ENCODE measurements around the gene OXSR1. TPM values are rescaled to one million over a fixed set of nuclear protein-coding genes. Genes with fewer than 3 reads are reported as not detected.

Gene OXSR1
- total and polyA plus RNA-seq, 4 donors = 4.3 to 24.7 (median 12.2) TPM

DNA sequence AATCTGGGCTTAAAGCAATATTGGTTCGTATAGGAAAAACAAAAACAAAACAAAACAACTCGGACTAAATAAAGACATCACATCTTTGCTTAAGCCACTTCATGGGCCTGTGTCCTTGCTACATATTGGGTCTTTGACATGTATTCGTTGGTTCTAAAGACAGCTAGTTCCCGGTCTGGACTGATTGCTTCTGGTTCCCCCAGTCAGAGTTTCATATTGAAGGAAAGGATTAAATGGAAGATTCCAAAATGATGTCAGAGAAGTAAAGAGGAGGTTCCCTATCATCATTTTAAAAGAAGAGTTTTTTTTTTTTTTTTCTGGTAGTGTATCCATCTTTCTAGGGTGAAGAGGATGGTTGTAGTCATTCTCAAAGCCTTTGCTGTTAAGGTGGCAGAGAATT is 2.3 kb downstream of the OXSR1 start:
- no peak overlapping the region for H3K27ac ChIP-seq (ENCODE audit: low read depth in 1 of 2, low read length in 2 of 2)
- WGBS = 92% methylated on average over 4 of the region's 4 CpGs
- no peaks in the 10 kb centered on the region for H3K9me3 ChIP-seq (ENCODE audit: control insufficient read depth in 4 of 4, low read length in 3 of 4)
- no peaks in the 10 kb centered on the region for H3K27me3 ChIP-seq (ENCODE audit: control insufficient read depth in 4 of 4, insufficient read depth in 4 of 4, low read length in 3 of 4)
- H3K36me3 ChIP-seq (ENCODE audit: control insufficient read depth in 4 of 4, insufficient read depth in 3 of 4, low read depth in 1 of 4, low read length in 3 of 4) = no peaks in the 10 kb centered on the region
- H3K4me3 ChIP-seq (ENCODE audit: low read depth in 1 of 3, low read length in 3 of 3) = no peak overlapping the region
- peaks cover 2 to 11% (median 9%) of the 10 kb centered on the region in 4 donors for H3K4me1 ChIP-seq (ENCODE audit: control insufficient read depth in 4 of 4, insufficient read depth in 4 of 4, low read length in 3 of 4)
- DNase-seq (ENCODE audit: low spot score) = no peak
- H3K9ac ChIP-seq (ENCODE audit: low read depth in 1 of 2, low read length in 2 of 2) = no peak overlapping the region
- TF ChIP-seq FOXA1 (IDR thresholded peaks at IDR 0.05) = no peak
- TF ChIP-seq RXRA (IDR thresholded peaks at IDR 0.05) = no peak
- no peak for TF ChIP-seq RAD21 (IDR thresholded peaks at IDR 0.05)
- TF ChIP-seq SP1 (IDR thresholded peaks at IDR 0.05) = no peak
- TF ChIP-seq TAF1 (conservative IDR thresholded peaks at IDR 0.05) = no peak
- TF ChIP-seq, protein P1, sequence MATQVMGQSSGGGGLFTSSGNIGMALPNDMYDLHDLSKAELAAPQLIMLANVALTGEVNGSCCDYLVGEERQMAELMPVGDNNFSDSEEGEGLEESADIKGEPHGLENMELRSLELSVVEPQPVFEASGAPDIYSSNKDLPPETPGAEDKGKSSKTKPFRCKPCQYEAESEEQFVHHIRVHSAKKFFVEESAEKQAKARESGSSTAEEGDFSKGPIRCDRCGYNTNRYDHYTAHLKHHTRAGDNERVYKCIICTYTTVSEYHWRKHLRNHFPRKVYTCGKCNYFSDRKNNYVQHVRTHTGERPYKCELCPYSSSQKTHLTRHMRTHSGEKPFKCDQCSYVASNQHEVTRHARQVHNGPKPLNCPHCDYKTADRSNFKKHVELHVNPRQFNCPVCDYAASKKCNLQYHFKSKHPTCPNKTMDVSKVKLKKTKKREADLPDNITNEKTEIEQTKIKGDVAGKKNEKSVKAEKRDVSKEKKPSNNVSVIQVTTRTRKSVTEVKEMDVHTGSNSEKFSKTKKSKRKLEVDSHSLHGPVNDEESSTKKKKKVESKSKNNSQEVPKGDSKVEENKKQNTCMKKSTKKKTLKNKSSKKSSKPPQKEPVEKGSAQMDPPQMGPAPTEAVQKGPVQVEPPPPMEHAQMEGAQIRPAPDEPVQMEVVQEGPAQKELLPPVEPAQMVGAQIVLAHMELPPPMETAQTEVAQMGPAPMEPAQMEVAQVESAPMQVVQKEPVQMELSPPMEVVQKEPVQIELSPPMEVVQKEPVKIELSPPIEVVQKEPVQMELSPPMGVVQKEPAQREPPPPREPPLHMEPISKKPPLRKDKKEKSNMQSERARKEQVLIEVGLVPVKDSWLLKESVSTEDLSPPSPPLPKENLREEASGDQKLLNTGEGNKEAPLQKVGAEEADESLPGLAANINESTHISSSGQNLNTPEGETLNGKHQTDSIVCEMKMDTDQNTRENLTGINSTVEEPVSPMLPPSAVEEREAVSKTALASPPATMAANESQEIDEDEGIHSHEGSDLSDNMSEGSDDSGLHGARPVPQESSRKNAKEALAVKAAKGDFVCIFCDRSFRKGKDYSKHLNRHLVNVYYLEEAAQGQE (IDR thresholded peaks at IDR 0.05) = no peak
- no peak for TF ChIP-seq HNF4G (IDR thresholded peaks at IDR 0.05)
- TF ChIP-seq NR2F2 (IDR thresholded peaks at IDR 0.05) = no peak
- TF ChIP-seq, protein P2, sequence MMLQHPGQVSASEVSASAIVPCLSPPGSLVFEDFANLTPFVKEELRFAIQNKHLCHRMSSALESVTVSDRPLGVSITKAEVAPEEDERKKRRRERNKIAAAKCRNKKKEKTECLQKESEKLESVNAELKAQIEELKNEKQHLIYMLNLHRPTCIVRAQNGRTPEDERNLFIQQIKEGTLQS (IDR thresholded peaks at IDR 0.05) = no peak
- no peak for TF ChIP-seq YY1 (IDR thresholded peaks at IDR 0.05)
- no peak for TF ChIP-seq FOXA2 (IDR thresholded peaks at IDR 0.05)
- TF ChIP-seq, protein P3, sequence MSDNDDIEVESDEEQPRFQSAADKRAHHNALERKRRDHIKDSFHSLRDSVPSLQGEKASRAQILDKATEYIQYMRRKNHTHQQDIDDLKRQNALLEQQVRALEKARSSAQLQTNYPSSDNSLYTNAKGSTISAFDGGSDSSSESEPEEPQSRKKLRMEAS (IDR thresholded peaks at IDR 0.05) = no peak
- no peak for TF ChIP-seq JUND (IDR thresholded peaks at IDR 0.05)
- TF ChIP-seq HNF4A (conservative IDR thresholded peaks at IDR 0.05) = no peak
- TF ChIP-seq, protein P4, sequence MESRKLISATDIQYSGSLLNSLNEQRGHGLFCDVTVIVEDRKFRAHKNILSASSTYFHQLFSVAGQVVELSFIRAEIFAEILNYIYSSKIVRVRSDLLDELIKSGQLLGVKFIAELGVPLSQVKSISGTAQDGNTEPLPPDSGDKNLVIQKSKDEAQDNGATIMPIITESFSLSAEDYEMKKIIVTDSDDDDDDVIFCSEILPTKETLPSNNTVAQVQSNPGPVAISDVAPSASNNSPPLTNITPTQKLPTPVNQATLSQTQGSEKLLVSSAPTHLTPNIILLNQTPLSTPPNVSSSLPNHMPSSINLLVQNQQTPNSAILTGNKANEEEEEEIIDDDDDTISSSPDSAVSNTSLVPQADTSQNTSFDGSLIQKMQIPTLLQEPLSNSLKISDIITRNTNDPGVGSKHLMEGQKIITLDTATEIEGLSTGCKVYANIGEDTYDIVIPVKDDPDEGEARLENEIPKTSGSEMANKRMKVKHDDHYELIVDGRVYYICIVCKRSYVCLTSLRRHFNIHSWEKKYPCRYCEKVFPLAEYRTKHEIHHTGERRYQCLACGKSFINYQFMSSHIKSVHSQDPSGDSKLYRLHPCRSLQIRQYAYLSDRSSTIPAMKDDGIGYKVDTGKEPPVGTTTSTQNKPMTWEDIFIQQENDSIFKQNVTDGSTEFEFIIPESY (IDR thresholded peaks at IDR 0.05) = no peak
- TF ChIP-seq EGR1 (IDR thresholded peaks at IDR 0.05; ENCODE audit: low read depth in 2 of 2) = no peak
- TF ChIP-seq, protein P5, sequence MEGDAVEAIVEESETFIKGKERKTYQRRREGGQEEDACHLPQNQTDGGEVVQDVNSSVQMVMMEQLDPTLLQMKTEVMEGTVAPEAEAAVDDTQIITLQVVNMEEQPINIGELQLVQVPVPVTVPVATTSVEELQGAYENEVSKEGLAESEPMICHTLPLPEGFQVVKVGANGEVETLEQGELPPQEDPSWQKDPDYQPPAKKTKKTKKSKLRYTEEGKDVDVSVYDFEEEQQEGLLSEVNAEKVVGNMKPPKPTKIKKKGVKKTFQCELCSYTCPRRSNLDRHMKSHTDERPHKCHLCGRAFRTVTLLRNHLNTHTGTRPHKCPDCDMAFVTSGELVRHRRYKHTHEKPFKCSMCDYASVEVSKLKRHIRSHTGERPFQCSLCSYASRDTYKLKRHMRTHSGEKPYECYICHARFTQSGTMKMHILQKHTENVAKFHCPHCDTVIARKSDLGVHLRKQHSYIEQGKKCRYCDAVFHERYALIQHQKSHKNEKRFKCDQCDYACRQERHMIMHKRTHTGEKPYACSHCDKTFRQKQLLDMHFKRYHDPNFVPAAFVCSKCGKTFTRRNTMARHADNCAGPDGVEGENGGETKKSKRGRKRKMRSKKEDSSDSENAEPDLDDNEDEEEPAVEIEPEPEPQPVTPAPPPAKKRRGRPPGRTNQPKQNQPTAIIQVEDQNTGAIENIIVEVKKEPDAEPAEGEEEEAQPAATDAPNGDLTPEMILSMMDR (IDR thresholded peaks at IDR 0.05; ENCODE audit: low read depth, low read length, missing input control) = no peak

Data from liver (tissue), 9 donors.